HepG2 (cell line): ENCODE results near the gene PDK1. TPM values are rescaled to one million over a fixed set of nuclear protein-coding genes. Genes with fewer than 3 reads are reported as not detected.

ENCODE experiments used
- FOSL1 ChIP-seq: sonication (generic); formaldehyde crosslinking; IDR thresholded peaks from 2 replicates; pipeline ENCODE4 v1.9.0; 2021; ENCODE audit warnings: missing genetic modification reagents, borderline replicate concordance
- GABPB1 ChIP-seq: IDR thresholded peaks from 2 replicates; pipeline ENCODE4 v1.6.1; 2016; ENCODE audit warnings: mild to moderate bottlenecking, missing genetic modification reagents, moderate library complexity, missing compliant biosample characterization
- HIC2 ChIP-seq: sonication (generic); formaldehyde crosslinking; IDR thresholded peaks from 2 replicates; pipeline ENCODE4 v1.9.0; 2022; ENCODE audit warnings: low read depth, missing genetic modification reagents
- HMGA1 ChIP-seq: sonication (generic); formaldehyde crosslinking; conservative IDR thresholded peaks from 2 replicates; pipeline ENCODE4 v1.4.0; 2020; ENCODE audit warnings: missing genetic modification reagents
- HNF1A ChIP-seq, 2 experiments: sonication (generic) in 1 of 2; formaldehyde crosslinking in 1 of 2; IDR thresholded peaks; 2 replicates each; pipeline versions ENCODE4 v1.4.0 to v1.6.1; 2016 to 2020; ENCODE audit warnings: borderline replicate concordance in 1 of 2, low read depth in 1 of 2, mild to moderate bottlenecking in 1 of 2, missing genetic modification reagents in 1 of 2
- MXD3 ChIP-seq: IDR thresholded peaks from 2 replicates; pipeline ENCODE4 v1.6.1; 2016; ENCODE audit warnings: mild to moderate bottlenecking, missing biosample characterization, missing genetic modification reagents
- NFE2L1 ChIP-seq: sonication (generic); formaldehyde crosslinking; IDR thresholded peaks from 2 replicates; pipeline ENCODE4 v1.4.0; 2020; ENCODE audit warnings: missing genetic modification reagents, mild to moderate bottlenecking, borderline replicate concordance
- PRDM4 ChIP-seq: sonication (generic); formaldehyde crosslinking; IDR thresholded peaks from 2 replicates; pipeline ENCODE4 v1.9.0; 2021; ENCODE audit warnings: missing genetic modification reagents, borderline replicate concordance
- RBAK ChIP-seq: sonication (generic); formaldehyde crosslinking; IDR thresholded peaks from 2 replicates; pipeline ENCODE4 v1.5.1; 2020; ENCODE audit warnings: mild to moderate bottlenecking, missing genetic modification reagents
- RFX3 ChIP-seq: IDR thresholded peaks from 2 replicates; pipeline ENCODE4 v1.6.1; 2016; ENCODE audit warnings: missing biosample characterization, missing genetic modification reagents
- USF2 ChIP-seq, 2 experiments: sonication (generic) in 1 of 2; formaldehyde crosslinking in 1 of 2; IDR thresholded peaks; 2 replicates each; pipeline versions ENCODE4 v1.5.1 to v1.6.1; 2011 to 2020; ENCODE audit warnings: borderline replicate concordance in 1 of 2, low read depth in 1 of 2, low read length in 1 of 2, mild to moderate bottlenecking in 1 of 2, missing genetic modification reagents in 1 of 2, moderate library complexity in 1 of 2
- ZMYM3 ChIP-seq: sonication (generic); formaldehyde crosslinking; IDR thresholded peaks from 2 replicates; pipeline ENCODE4 v1.5.1; 2020; ENCODE audit warnings: mild to moderate bottlenecking, missing genetic modification reagents
- ZNF546 ChIP-seq: sonication (generic); formaldehyde crosslinking; conservative IDR thresholded peaks from 2 replicates; pipeline ENCODE4 v1.8.1; 2023; ENCODE audit warnings: mild to moderate bottlenecking, missing genetic modification reagents
- ZNF557 ChIP-seq: sonication (generic); formaldehyde crosslinking; IDR thresholded peaks from 2 replicates; pipeline ENCODE4 v1.4.0; 2020; ENCODE audit warnings: missing genetic modification reagents
- ZNF672 ChIP-seq: sonication (generic); formaldehyde crosslinking; IDR thresholded peaks from 2 replicates; pipeline ENCODE4 v1.8.1; 2022; ENCODE audit warnings: missing genetic modification reagents
- polyA plus RNA-seq, 8 experiments: library from polyadenylated mRNA; depleted of rRNA in 3 of 8; stranded (reverse) in 7 of 8; unstranded in 1 of 8; fragments of >200 nt; fragmentation: Illumina TruSeq in 4 of 8; extraction: Trizol in 4 of 8; gene quantifications; 2 replicates each; pipeline versions ENCODE4 v1.2.1 to v1.2.3, GENCODE V29; 2011 to 2016; ENCODE audit warnings: low read depth in 4 of 8, missing spikeins in 1 of 8, mixed read lengths in 1 of 8; ENCODE audit not compliant: insufficient read depth in 1 of 8
- total RNA-seq, 5 experiments: library from RNA; depleted of rRNA; stranded (reverse); fragments of >200 nt; fragmentation: Illumina TruSeq; extraction: Trizol; gene quantifications; 2 replicates each; pipeline ENCODE4 v1.2.3, GENCODE V29; 2016; ENCODE audit warnings: low read depth in 1 of 5

Gene PDK1
- total and polyA plus RNA-seq, 2 of the 13 experiments (the other 11 are each of a cell fraction or from before 2014, with no cell fraction given): 11.9 to 96.9 TPM

GRCh38 chr2:172556284-172557033 lies 569 bp downstream of the PDK1 start (continued):
- TF ChIP-seq ZNF546 (CRISPR knock-in tag) (0 out of 2 replicates have a peak, but pooled peaks have one; percentile 5), GABPB1 (CRISPR knock-in tag) (peak; percentile 65), RBAK (CRISPR knock-in tag) (no peak), USF2 (IDR thresholded peaks at IDR 0.05; ENCODE audit: low read depth, low read length) (0 out of 2 replicates have a peak, but pooled peaks have one; percentile 2), USF2 (CRISPR knock-in tag; IDR thresholded peaks at IDR 0.05; ENCODE audit: borderline replicate concordance) (no peak), HNF1A (IDR thresholded peaks at IDR 0.05; ENCODE audit: low read depth) (no peak), HNF1A (CRISPR knock-in tag; IDR thresholded peaks at IDR 0.05; ENCODE audit: borderline replicate concordance) (no peak), RFX3 (CRISPR knock-in tag) (no peak), ZMYM3 (CRISPR knock-in tag) (no peak), FOSL1 (CRISPR knock-in tag) (no peak), PRDM4 (CRISPR knock-in tag) (no peak), NFE2L1 (CRISPR knock-in tag) (no peak), ZNF672 (CRISPR knock-in tag) (peak; percentile 80; the same call in 1 of the 2 replicates), HMGA1 (no peak), ZNF557 (CRISPR knock-in tag) (no peak), MXD3 (CRISPR knock-in tag) (peak; percentile 57; the same call in 1 of the 2 replicates), HIC2 (CRISPR knock-in tag) (no peak)
